Endothelial cell of umbilical vein (primary cell): Measurements from ENCODE around the gene CD300H.

ENCODE experiments used
- EZH2 ChIP-seq: IDR thresholded peaks from 2 replicates; pipeline ENCODE4 v1.6.1; 2012; ENCODE audit warnings: borderline replicate concordance, low read depth, mild to moderate bottlenecking, moderate library complexity, low read length, inconsistent platforms; ENCODE audit not compliant: severe bottlenecking
- FOS ChIP-seq: IDR thresholded peaks from 2 replicates; pipeline ENCODE4 v1.6.1; 2011; ENCODE audit warnings: mild to moderate bottlenecking, low read length, moderate library complexity, borderline replicate concordance; ENCODE audit not compliant: insufficient read depth
- GATA2 ChIP-seq: IDR thresholded peaks from 2 replicates; pipeline ENCODE4 v1.7.0; 2011; ENCODE audit warnings: low read depth, mild to moderate bottlenecking, moderate library complexity, mixed read lengths, low read length; ENCODE audit not compliant: insufficient read length, insufficient read depth
- JUN ChIP-seq: IDR thresholded peaks from 2 replicates; pipeline ENCODE4 v1.6.1; 2011; ENCODE audit warnings: borderline replicate concordance, low read depth; ENCODE audit not compliant: insufficient read length, insufficient read depth
- MAX ChIP-seq: IDR thresholded peaks from 2 replicates; pipeline ENCODE4 v1.6.1; 2011; ENCODE audit not compliant: insufficient read depth, insufficient read length
- MYC ChIP-seq: IDR thresholded peaks from one replicate; pipeline ENCODE4 v1.6.1; 2011; ENCODE audit warnings: mild to moderate bottlenecking, low read depth, low read length
- POLR2A ChIP-seq: IDR thresholded peaks from 2 replicates; pipeline ENCODE4 v1.6.1; 2012; ENCODE audit warnings: low read depth, mild to moderate bottlenecking, control low read depth, low read length
- POLR2AphosphoS5 ChIP-seq: IDR thresholded peaks from 2 replicates; pipeline ENCODE4 v1.6.1; 2012; ENCODE audit warnings: low read depth, mild to moderate bottlenecking, control low read depth, low read length, moderate library complexity; ENCODE audit not compliant: insufficient read depth
- TF ChIP-seq, protein P1 (sequence below), 2 donors: IDR thresholded peaks; 1 replicate in 1 of 2; 2 replicates in 1 of 2; pipeline ENCODE4 v1.5.1; 2011; ENCODE audit warnings: low read length in 2 of 2, mild to moderate bottlenecking in 2 of 2, moderate library complexity in 2 of 2, control low read depth in 1 of 2, inconsistent platforms in 1 of 2, low read depth in 1 of 2; ENCODE audit not compliant: insufficient read depth in 1 of 2; ENCODE audit errors: extremely low read depth in 1 of 2

GRCh38 chr17:74539281-74539820 lies 28.0 kb downstream of the CD300H start:
- TF ChIP-seq, protein P1, sequence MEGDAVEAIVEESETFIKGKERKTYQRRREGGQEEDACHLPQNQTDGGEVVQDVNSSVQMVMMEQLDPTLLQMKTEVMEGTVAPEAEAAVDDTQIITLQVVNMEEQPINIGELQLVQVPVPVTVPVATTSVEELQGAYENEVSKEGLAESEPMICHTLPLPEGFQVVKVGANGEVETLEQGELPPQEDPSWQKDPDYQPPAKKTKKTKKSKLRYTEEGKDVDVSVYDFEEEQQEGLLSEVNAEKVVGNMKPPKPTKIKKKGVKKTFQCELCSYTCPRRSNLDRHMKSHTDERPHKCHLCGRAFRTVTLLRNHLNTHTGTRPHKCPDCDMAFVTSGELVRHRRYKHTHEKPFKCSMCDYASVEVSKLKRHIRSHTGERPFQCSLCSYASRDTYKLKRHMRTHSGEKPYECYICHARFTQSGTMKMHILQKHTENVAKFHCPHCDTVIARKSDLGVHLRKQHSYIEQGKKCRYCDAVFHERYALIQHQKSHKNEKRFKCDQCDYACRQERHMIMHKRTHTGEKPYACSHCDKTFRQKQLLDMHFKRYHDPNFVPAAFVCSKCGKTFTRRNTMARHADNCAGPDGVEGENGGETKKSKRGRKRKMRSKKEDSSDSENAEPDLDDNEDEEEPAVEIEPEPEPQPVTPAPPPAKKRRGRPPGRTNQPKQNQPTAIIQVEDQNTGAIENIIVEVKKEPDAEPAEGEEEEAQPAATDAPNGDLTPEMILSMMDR (IDR thresholded peaks at IDR 0.05; ENCODE audit: extremely low read depth in 1 of 2, insufficient read depth in 1 of 2, low read depth in 1 of 2, low read length in 2 of 2), result no peak
- TF ChIP-seq POLR2A, result no peak
- no peak for TF ChIP-seq EZH2
- TF ChIP-seq FOS, result no peak
- no peak for TF ChIP-seq MAX
- TF ChIP-seq JUN, result no peak
- no peak for TF ChIP-seq GATA2
- TF ChIP-seq POLR2AphosphoS5, result no peak
- TF ChIP-seq MYC, result no peak
